NCI-H446 treated with DMSO at 0.1 percent for 48 hours (cell line): ENCODE results near the gene AGBL4.

Experiments
- DNase-seq: peaks from one replicate; lab custom pipeline; 2025; lab: John Stamatoyannopoulos, UW

AGBL4 gene

GRCh38 chr1:48581270-48581669 lies 1442.5 kb downstream of the AGBL4 start:
- DNase-seq: no peak

- DNase-seq: no peak
Measured at GRCh38 chr1:48576565-48576964, 1447.2 kb downstream of the AGBL4 start.

- DNase-seq: no peak
Measured at GRCh38 chr1:48572646-48573258, 1451.0 kb downstream of the AGBL4 start.

GRCh38 chr1:48572134-48572533 lies 1451.6 kb downstream of the AGBL4 start:
- DNase-seq: no peak

- no peak for DNase-seq
Measured at GRCh38 chr1:48571303-48571987, 1452.3 kb downstream of the AGBL4 start.

- no peak for DNase-seq
Measured at GRCh38 chr1:48570568-48570967, 1453.2 kb downstream of the AGBL4 start.

GRCh38 chr1:48568501-48568900 lies 1455.3 kb downstream of the AGBL4 start:
- no peak for DNase-seq

- DNase-seq: no peak
Measured at GRCh38 chr1:48566492-48566891, 1457.3 kb downstream of the AGBL4 start.

GRCh38 chr1:48563021-48563420 lies 1460.7 kb downstream of the AGBL4 start:
- no peak for DNase-seq

- no peak for DNase-seq
Measured at GRCh38 chr1:48561444-48561843, 1462.3 kb downstream of the AGBL4 start.

- DNase-seq: no peak
Measured at GRCh38 chr1:48560577-48560976, 1463.2 kb downstream of the AGBL4 start.

GRCh38 chr1:48560116-48560515 lies 1463.6 kb downstream of the AGBL4 start:
- no peak for DNase-seq

- DNase-seq: no peak
Measured at GRCh38 chr1:48558366-48558765, 1465.4 kb downstream of the AGBL4 start.

- no peak for DNase-seq
Measured at GRCh38 chr1:48556186-48556850, 1467.4 kb downstream of the AGBL4 start.

GRCh38 chr1:48555271-48555670 lies 1468.5 kb downstream of the AGBL4 start:
- DNase-seq: no peak

- no peak for DNase-seq
Measured at GRCh38 chr1:48552903-48553606, 1470.7 kb downstream of the AGBL4 start.

GRCh38 chr1:48552420-48552819 lies 1471.3 kb downstream of the AGBL4 start:
- no peak for DNase-seq

GRCh38 chr1:48548985-48549384 lies 1474.8 kb downstream of the AGBL4 start:
- DNase-seq: no peak

GRCh38 chr1:48547561-48548220 lies 1476.1 kb downstream of the AGBL4 start:
- no peak for DNase-seq

- no peak for DNase-seq
Measured at GRCh38 chr1:48543854-48544253, 1479.9 kb downstream of the AGBL4 start.

- no peak for DNase-seq
Measured at GRCh38 chr1:48540587-48540986, 1483.2 kb downstream of the AGBL4 start.

- no peak for DNase-seq
Measured at GRCh38 chr1:48536477-48536876, 1487.3 kb downstream of the AGBL4 start.
